H1 (cell line): ENCODE data around the gene GREB1. TPM values are rescaled to one million over a fixed set of nuclear protein-coding genes. Genes with fewer than 3 reads are reported as not detected.

Experiments
- CTCF ChIA-PET: fragments of 300-600 bp; sonication (Branson Sonifier 250); formaldehyde crosslinking; loops from one replicate; lab custom pipeline; 2021; ENCODE audit not compliant: partially characterized antibody; lab: Charles Lee
- POLR2A ChIA-PET: fragments of 300-600 bp; sonication (Branson Sonifier 250); formaldehyde crosslinking; loops from one replicate; lab custom pipeline; 2021; ENCODE audit warnings: inconsistent platforms; ENCODE audit not compliant: partially characterized antibody; lab: Charles Lee
- DNase-seq, 2 experiments: peaks; one replicate each; pipeline versions ENCODE4 v3.0.0 to v3.0.0-alpha.2; 2010 to 2022; ENCODE audit warnings: low spot score in 2 of 2, low read depth in 1 of 2, mixed read lengths in 1 of 2
- FAIRE-seq: peaks from 2 replicates; lab custom pipeline; 2011; peaks lifted over from hg19 to GRCh38; lab: Jason Lieb, UNC
- H2AFZ ChIP-seq: 2 replicates; pipeline ENCODE4 v1.8.1; 2012; ENCODE audit warnings: low read length, inconsistent platforms
- H2AK5ac ChIP-seq: 2 replicates; pipeline ENCODE4 v1.6.1; 2013; ENCODE audit warnings: low read depth, low read length
- H2BK120ac ChIP-seq: replicated peaks from 2 replicates; pipeline ENCODE3; 2013; ENCODE audit warnings: low read depth, low read length, inconsistent platforms
- H2BK12ac ChIP-seq: 2 replicates; pipeline ENCODE4 v1.6.1; 2013; ENCODE audit warnings: low read depth, low read length
- H2BK15ac ChIP-seq: 2 replicates; pipeline ENCODE4 v1.6.1; 2013; ENCODE audit warnings: low read length
- H2BK20ac ChIP-seq: 2 replicates; pipeline ENCODE4 v1.6.1; 2013; ENCODE audit warnings: low read length
- H2BK5ac ChIP-seq: 2 replicates; pipeline ENCODE4 v1.6.1; 2013; ENCODE audit warnings: low read depth, low read length
- H3K14ac ChIP-seq: 2 replicates; pipeline ENCODE4 v1.6.1; 2013; ENCODE audit warnings: inconsistent platforms; ENCODE audit not compliant: insufficient read length
- H3K18ac ChIP-seq: 2 replicates; pipeline ENCODE4 v1.6.1; 2013; ENCODE audit warnings: low read length; ENCODE audit errors: extremely low read depth
- H3K23ac ChIP-seq: 2 replicates; pipeline ENCODE4 v1.6.1; 2013; ENCODE audit warnings: inconsistent platforms; ENCODE audit not compliant: insufficient read length
- H3K23me2 ChIP-seq: 2 replicates; pipeline ENCODE4 v1.6.1; 2013; ENCODE audit warnings: low read depth, low read length
- H3K27ac ChIP-seq: 2 replicates; pipeline ENCODE4 v1.6.1; 2011; ENCODE audit warnings: low read depth, low read length, inconsistent platforms
- H3K27me3 ChIP-seq, 4 experiments: replicated peaks in 1 of 4; 1 replicate in 1 of 4; 2 replicates in 3 of 4; pipeline versions ENCODE4 v1.6.1 to v1.8.1; 2011 to 2013; ENCODE audit warnings: low read length in 3 of 4, mild to moderate bottlenecking in 3 of 4, inconsistent platforms in 2 of 4, mixed read lengths in 2 of 4, moderate library complexity in 1 of 4; ENCODE audit not compliant: control insufficient read depth in 3 of 4, insufficient read depth in 3 of 4; ENCODE audit errors: extremely low read depth in 1 of 4
- H3K36me3 ChIP-seq, 4 experiments: 2 replicates each; pipeline versions ENCODE4 v1.6.1 to v1.8.1; 2011 to 2013; ENCODE audit warnings: mild to moderate bottlenecking in 4 of 4, low read length in 3 of 4, moderate library complexity in 2 of 4, control low read depth in 1 of 4, inconsistent platforms in 1 of 4; ENCODE audit not compliant: insufficient read depth in 4 of 4, control insufficient read depth in 2 of 4
- H3K4ac ChIP-seq: replicated peaks from 2 replicates; pipeline ENCODE3; 2013; ENCODE audit warnings: low read length, low read depth, mixed read lengths, inconsistent platforms; ENCODE audit not compliant: insufficient read length
- H3K4me1 ChIP-seq, 4 experiments: replicated peaks in 1 of 4; 1 replicate in 1 of 4; 2 replicates in 3 of 4; pipeline versions ENCODE4 v1.6.1 to v1.8.1; 2011 to 2013; ENCODE audit warnings: low read length in 3 of 4, inconsistent platforms in 2 of 4, mixed read lengths in 1 of 4; ENCODE audit not compliant: insufficient read depth in 4 of 4, control insufficient read depth in 3 of 4
- H3K4me2 ChIP-seq, 2 experiments: 2 replicates each; pipeline versions ENCODE4 v1.6.1 to v1.8.1; 2011 to 2013; ENCODE audit warnings: low read depth in 2 of 2, low read length in 2 of 2, control low read depth in 1 of 2, inconsistent platforms in 1 of 2, mild to moderate bottlenecking in 1 of 2; ENCODE audit not compliant: insufficient read depth in 1 of 2
- H3K4me3 ChIP-seq, 4 experiments: fragments of 200-600, 300-600 bp in 1 of 4; sonication (generic), shearing (Covaris generic), sonication (Bioruptor Twin) in 1 of 4; 2 replicates each; pipeline versions ENCODE4 v1.5.1 to v1.8.1; 2011 to 2016; ENCODE audit warnings: low read length in 4 of 4, low read depth in 3 of 4, control low read depth in 2 of 4, inconsistent platforms in 2 of 4, mild to moderate bottlenecking in 2 of 4, mixed read lengths in 1 of 4, moderate library complexity in 1 of 4; ENCODE audit not compliant: insufficient read depth in 2 of 4; ENCODE audit errors: extremely low read depth in 1 of 4
- H3K56ac ChIP-seq: replicated peaks from 2 replicates; pipeline ENCODE3; 2013; ENCODE audit warnings: low read depth, mild to moderate bottlenecking, mixed read lengths, low read length, inconsistent platforms; ENCODE audit not compliant: insufficient read length
- H3K79me1 ChIP-seq: 2 replicates; pipeline ENCODE4 v1.6.1; 2013; ENCODE audit warnings: low read depth, low read length, control low read depth
- H3K79me2 ChIP-seq, 2 experiments: 2 replicates each; pipeline versions ENCODE4 v1.6.1 to v1.8.1; 2012 to 2013; ENCODE audit warnings: low read length in 2 of 2, mild to moderate bottlenecking in 2 of 2, inconsistent platforms in 1 of 2; ENCODE audit not compliant: insufficient read depth in 2 of 2, control insufficient read depth in 1 of 2
- H3K9ac ChIP-seq, 4 experiments: replicated peaks in 1 of 4; 1 replicate in 1 of 4; 2 replicates in 3 of 4; pipeline versions ENCODE4 v1.6.1 to v1.8.1; 2011 to 2013; ENCODE audit warnings: low read depth in 3 of 4, low read length in 3 of 4, control low read depth in 2 of 4, mild to moderate bottlenecking in 2 of 4, moderate library complexity in 2 of 4, inconsistent platforms in 1 of 4; ENCODE audit errors: extremely low read depth in 1 of 4
- H3K9me3 ChIP-seq, 2 experiments: 2 replicates each; pipeline versions ENCODE4 v1.6.1 to v1.8.1; 2012 to 2013; ENCODE audit warnings: mild to moderate bottlenecking in 2 of 2, moderate library complexity in 2 of 2, control low read depth in 1 of 2, inconsistent platforms in 1 of 2, low read depth in 1 of 2, low read length in 1 of 2, mixed read lengths in 1 of 2; ENCODE audit not compliant: insufficient read depth in 2 of 2
- H4K20me1 ChIP-seq, 2 experiments: replicated peaks in 1 of 2; 2 replicates each; pipeline versions ENCODE3 to v1.8.1; 2011 to 2013; ENCODE audit warnings: inconsistent platforms in 2 of 2, low read length in 2 of 2, mild to moderate bottlenecking in 1 of 2; ENCODE audit not compliant: insufficient read depth in 2 of 2, control insufficient read depth in 1 of 2
- H4K5ac ChIP-seq: 2 replicates; pipeline ENCODE4 v1.6.1; 2013; ENCODE audit warnings: low read length, low read depth, mixed read lengths, inconsistent platforms; ENCODE audit not compliant: insufficient read length
- H4K8ac ChIP-seq: 2 replicates; pipeline ENCODE4 v1.8.0; 2013; ENCODE audit warnings: mild to moderate bottlenecking, moderate library complexity, low read length, inconsistent platforms; ENCODE audit not compliant: insufficient read depth; ENCODE audit errors: extremely low read depth
- H4K91ac ChIP-seq: replicated peaks from 2 replicates; pipeline ENCODE3; 2013; ENCODE audit warnings: low read length, mixed read lengths, inconsistent platforms; ENCODE audit not compliant: insufficient read length
- EP300 ChIP-seq, 2 experiments: IDR thresholded peaks; 1 replicate in 1 of 2; 2 replicates in 1 of 2; pipeline ENCODE4 v1.6.1; 2011 to 2012; ENCODE audit warnings: low read depth in 2 of 2, low read length in 2 of 2, mild to moderate bottlenecking in 2 of 2, borderline replicate concordance in 1 of 2, inconsistent platforms in 1 of 2, moderate library complexity in 1 of 2
- FOSL1 ChIP-seq: IDR thresholded peaks from 2 replicates; pipeline ENCODE4 v1.6.1; 2011; ENCODE audit warnings: mild to moderate bottlenecking, low read depth, low read length, moderate library complexity; ENCODE audit not compliant: insufficient read depth
- MAFK ChIP-seq: IDR thresholded peaks from 2 replicates; pipeline ENCODE4 v1.6.1; 2012; ENCODE audit warnings: low read depth, mild to moderate bottlenecking, improper control_type of control experiment, low read length
- POLR2AphosphoS5 ChIP-seq: IDR thresholded peaks from 2 replicates; pipeline ENCODE4 v1.6.1; 2011; ENCODE audit warnings: low read depth, low read length
- SP4 ChIP-seq: IDR thresholded peaks from 2 replicates; pipeline ENCODE4 v1.6.1; 2012; ENCODE audit warnings: low read length, inconsistent platforms
- SUZ12 ChIP-seq: fragments of 200-600 bp; sonication (generic); IDR thresholded peaks from 2 replicates; pipeline ENCODE4 v1.6.1; 2012; ENCODE audit warnings: mild to moderate bottlenecking, inconsistent platforms, low read length, moderate library complexity, mixed read lengths
- TAF7 ChIP-seq: optimal IDR thresholded peaks from 2 replicates; pipeline ENCODE3; 2011; ENCODE audit warnings: low read depth, mild to moderate bottlenecking, inconsistent platforms, low read length, moderate library complexity, borderline replicate concordance
- USF2 ChIP-seq: IDR thresholded peaks from 2 replicates; pipeline ENCODE4 v1.6.1; 2011; ENCODE audit warnings: low read length, improper control_type of control experiment
- WGBS, 2 experiments: shearing (Covaris generic) in 1 of 2; methylation state at CpG; one replicate each; pipeline versions ENCODE4 v1.1.6 to v1.1.7; 2013 to 2015; ENCODE audit warnings: low lambda C conversion rate in 2 of 2, mixed read lengths in 2 of 2, inconsistent platforms in 1 of 2, low coverage in 1 of 2, missing lambda C conversion rate in 1 of 2; ENCODE audit not compliant: insufficient replicate concordance in 2 of 2, insufficient coverage in 1 of 2, insufficient read length in 1 of 2; ENCODE audit errors: extremely low coverage in 1 of 2, missing lambda C conversion rate in 1 of 2; 5-methylcytosine and 5-hydroxymethylcytosine counted together
- polyA plus RNA-seq, 7 experiments: library from polyadenylated mRNA; depleted of rRNA in 3 of 7; stranded (reverse) in 5 of 7; unstranded in 2 of 7; fragments of >200 nt in 5 of 7; fragments of 200-250 nt in 2 of 7; gene quantifications; 1 replicate in 5 of 7; 2 replicates in 1 of 7; 4 replicates in 1 of 7; pipeline versions ENCODE4 v1.2.1 to v1.2.3, GENCODE V29; 2011 to 2013; ENCODE audit warnings: missing spikeins in 2 of 7, mixed read lengths in 2 of 7
- total RNA-seq: library from RNA; stranded (reverse); fragmentation: NEBNext Ultra II Directional; extraction: Animal tissue kit (Norgen Biotek cat#: 25700); gene quantifications from 2 replicates; pipeline ENCODE4 v1.2.1, GENCODE V29; 2021

GREB1 gene
- total and polyA plus RNA-seq, 2 of the 8 experiments (the other 6 are each of a cell fraction or from before 2014, with no cell fraction given): 7.9 to 43.4 TPM

GRCh38 chr2:11578081-11578948 is 44.5 kb downstream of the GREB1 start:
- H3K4me3 ChIP-seq: no peak overlapping the region
- no peak overlapping the region for H2BK15ac ChIP-seq
- TF ChIP-seq POLR2AphosphoS5 (no peak), SUZ12 (no peak), EP300 (IDR thresholded peaks at IDR 0.05; ENCODE audit: borderline replicate concordance in 1 of 2, low read depth in 2 of 2, low read length in 2 of 2) (no peak), USF2 (no peak), MAFK (peak; percentile 72), SP4 (no peak), FOSL1 (no peak), TAF7 (no peak)

More at GRCh38 chr2:11578081-11578948, 44.5 kb downstream of the GREB1 start:
- no peak overlapping the region; the same call in 1 of the 2 replicates for H3K18ac ChIP-seq
- no peak overlapping the region for H4K5ac ChIP-seq
- no peaks in the 10 kb centered on the region for H3K23me2 ChIP-seq
- no peak overlapping the region for H3K4ac ChIP-seq
- WGBS, 2 experiments: 89% methylated on average over 22 of the region's 22 CpGs; no CpG with 5 or more reads in 1 of the 2 experiments
- H3K27me3 ChIP-seq: no peaks in the 10 kb centered on the region
- no peak overlapping the region for H3K4me2 ChIP-seq
- H3K79me1 ChIP-seq: no peaks in the 10 kb centered on the region
- H3K14ac ChIP-seq: no peak overlapping the region
- no peak overlapping the region for H4K8ac ChIP-seq
- no peaks in the 10 kb centered on the region for H3K79me2 ChIP-seq
- peaks cover 0 to 3% (median 0%) of the 10 kb centered on the region in 4 experiments; a peak in 2 of 8 replicates for H3K36me3 ChIP-seq
- H3K9me3 ChIP-seq: no peaks in the 10 kb centered on the region
- DNase-seq (no peak), FAIRE-seq (no peak)
- H2AFZ ChIP-seq: no peak overlapping the region
- no peak overlapping the region for H3K56ac ChIP-seq
- CTCF ChIA-PET: interaction anchor here (0.8 to 19.6 kb wide), 8 partner anchors 12 to 201 kb away, joined by 3 to 558 read pairs (median 23); partner anchors contain the start of gene GREB1
- no peak overlapping the region for H2AK5ac ChIP-seq
- no peak overlapping the region for H2BK12ac ChIP-seq
- H3K9ac ChIP-seq: no peak overlapping the region
- peaks cover 5 to 14% (median 12%) of the 10 kb centered on the region in 4 experiments for H3K4me1 ChIP-seq
- peak overlapping the region; percentile 55 for H4K91ac ChIP-seq
- H3K23ac ChIP-seq: no peak overlapping the region
- H2BK5ac ChIP-seq: peak overlapping the region; percentile 12; the same call in 1 of the 2 replicates
- H4K20me1 ChIP-seq: peaks cover 0 to 4% of the 10 kb centered on the region in 2 experiments
- POLR2A ChIA-PET: interaction anchor here (0.7 kb wide), 1 partner anchor 39 kb away, joined by 3 read pairs; no protein-coding TSS in a partner anchor
- no peak overlapping the region for H2BK120ac ChIP-seq
- no peak overlapping the region for H3K27ac ChIP-seq
- H2BK20ac ChIP-seq: no peak overlapping the region
